ENCODE measurements around the gene KRTAP5-11.
"Not testable (repeated sequence)": the region's sequence is repeated elsewhere in the genome, so short reads cannot be mapped to it uniquely, and the experiment has no call there.

KRTAP5-11 gene

DNA sequence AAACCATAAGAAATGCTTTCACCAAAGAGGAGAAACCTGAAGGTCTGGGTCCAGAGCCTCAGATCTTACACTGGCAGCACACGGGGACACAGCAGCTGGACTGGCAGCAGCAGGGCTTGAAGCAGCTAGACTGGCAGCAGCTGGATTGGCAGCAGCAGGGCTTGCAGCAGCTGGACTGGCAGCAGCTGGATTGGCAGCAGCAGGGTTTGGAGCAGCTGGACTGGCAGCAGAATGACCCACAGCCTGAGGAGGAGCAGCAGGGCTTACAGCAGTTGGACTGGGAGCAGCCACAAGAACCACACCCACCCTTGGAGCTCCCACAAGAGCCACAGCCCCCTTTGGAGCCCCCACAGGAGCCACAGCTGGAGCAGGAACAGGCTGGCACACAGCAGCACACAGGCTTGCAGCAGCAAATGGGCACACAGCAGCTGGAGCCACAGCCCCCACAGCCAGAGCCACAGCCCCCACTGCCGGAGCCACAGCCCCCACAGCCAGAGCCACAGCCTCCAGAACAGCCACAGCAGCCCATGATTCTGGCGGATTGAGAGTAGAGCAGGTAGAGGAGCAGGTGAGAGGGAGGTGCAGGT, at the start of gene KRTAP5-11:
KRTAP5-11 (minus strand) TSS at position 567 of the 587 bp plus-strand sequence; CDS start at position 529, 38 bp downstream.
- DNase-seq (ENCODE audit: low spot score): no peak

- not testable (repeated sequence) for DNase-seq (ENCODE audit: low spot score)
Observed at GRCh38 chr11:71631551-71631950, 48.9 kb upstream of the KRTAP5-11 start.

DNA sequence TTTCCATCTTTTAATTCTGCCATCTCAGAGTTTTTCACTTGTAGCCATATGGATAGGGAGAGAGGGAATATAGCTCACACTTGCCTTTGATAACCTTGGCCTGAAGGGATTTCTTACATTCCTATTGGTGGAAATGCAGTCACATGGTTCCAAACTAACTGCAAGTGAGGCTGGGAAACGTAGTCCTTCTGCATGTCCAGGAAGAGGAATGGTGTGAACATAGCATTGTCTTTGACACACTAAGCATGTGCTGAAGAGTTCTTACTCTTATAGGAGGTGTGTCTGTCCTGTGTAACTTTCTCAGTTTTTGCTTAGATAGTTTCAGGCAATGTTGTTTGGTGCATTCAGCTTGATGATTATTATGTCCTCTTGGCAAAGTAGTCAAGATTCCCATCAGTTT, 47.4 kb upstream of the KRTAP5-11 start:
- DNase-seq (ENCODE audit: low spot score): not testable (repeated sequence)

DNA sequence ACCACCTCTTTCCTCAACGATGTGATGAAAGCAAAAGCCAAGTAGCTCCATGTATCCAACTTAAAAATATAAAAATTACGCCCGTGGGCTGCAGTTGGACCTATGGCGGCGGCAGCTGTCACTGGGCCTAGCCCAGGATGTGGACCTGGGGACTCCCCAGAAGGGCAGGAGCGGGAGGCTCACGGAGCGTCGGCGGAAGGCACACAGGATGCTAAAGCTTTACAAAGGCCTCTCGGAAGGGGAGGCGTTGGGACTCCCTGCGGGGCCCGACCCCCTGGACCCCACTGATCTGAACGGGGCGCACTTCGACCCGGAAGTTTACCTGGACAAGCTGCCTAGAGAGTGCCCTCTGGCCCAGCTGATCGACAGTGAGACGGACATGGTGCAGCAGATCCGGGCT, 46.3 kb upstream of the KRTAP5-11 start:
- DNase-seq (ENCODE audit: low spot score): not testable (repeated sequence)

DNA sequence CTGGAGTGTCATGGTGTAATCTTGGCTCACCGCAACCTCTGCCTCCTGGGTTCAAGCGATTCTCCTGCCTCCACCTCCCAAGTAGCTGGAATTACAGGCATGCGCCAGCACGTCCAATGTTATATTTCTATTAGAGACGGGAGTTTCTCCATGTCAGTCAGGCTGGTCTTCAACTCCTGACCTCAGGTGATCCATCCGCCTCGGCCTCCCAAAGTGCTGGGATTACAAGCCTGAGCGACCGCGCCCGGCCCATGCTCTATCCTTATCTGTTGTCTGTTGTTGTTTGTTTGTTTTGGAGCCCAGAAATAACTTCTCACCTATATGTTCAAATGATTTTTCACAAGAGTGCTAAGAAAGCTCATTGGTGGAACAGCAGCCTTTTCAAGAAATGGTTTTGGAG, 40.6 kb upstream of the KRTAP5-11 start:
- DNase-seq (ENCODE audit: low spot score): not testable (repeated sequence)

- DNase-seq (ENCODE audit: low spot score): not testable (repeated sequence)
Observed at GRCh38 chr11:71622561-71622960, 39.9 kb upstream of the KRTAP5-11 start.

DNA sequence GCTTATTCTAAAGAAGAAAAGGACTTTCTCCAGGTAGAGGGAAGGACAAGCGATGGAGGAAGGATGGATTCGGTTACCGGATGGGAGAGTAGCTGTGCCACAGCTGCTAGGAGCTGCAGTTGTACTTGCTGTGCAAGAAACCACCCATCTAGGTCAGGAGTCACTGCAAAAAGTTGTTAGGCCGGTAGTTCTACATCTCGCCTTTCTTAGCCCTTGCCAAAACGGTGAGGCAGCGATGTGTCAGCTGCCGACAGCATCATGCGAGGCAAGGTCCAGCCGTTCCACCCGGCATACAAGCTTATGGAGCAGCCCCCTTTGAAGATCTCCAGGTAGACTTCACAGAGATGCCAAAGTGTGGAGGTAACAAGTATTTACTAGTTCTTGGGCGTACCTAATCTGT, 32.3 kb upstream of the KRTAP5-11 start:
- not testable (repeated sequence) for DNase-seq (ENCODE audit: low spot score)

DNA sequence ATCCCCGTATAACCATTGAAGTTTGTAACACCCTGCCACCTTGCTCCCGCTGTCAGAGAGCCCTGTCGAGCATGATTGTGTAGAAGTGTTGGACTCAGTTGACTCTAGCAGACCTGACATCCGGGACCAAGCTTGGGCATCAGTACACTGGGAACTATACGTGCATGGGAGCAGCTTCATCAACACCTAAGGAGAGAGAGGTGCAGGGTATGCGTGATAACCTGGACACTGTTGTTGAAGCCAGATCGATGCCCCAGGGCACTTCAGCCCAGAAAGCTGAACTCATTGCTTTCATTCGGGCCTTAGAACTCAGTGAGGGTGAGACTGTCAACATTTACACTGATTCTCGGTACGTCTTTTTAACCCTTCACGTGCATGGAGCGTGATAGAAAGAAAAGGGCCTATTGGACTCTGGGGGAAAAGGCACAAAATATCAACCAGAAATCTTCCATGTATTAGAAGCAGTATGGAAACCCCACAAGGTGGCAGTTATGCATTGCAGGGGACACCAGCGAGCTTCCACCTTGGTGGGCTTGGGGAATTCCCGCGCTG, 31.8 kb upstream of the KRTAP5-11 start:
- DNase-seq (ENCODE audit: low spot score): not testable (repeated sequence)

- not testable (repeated sequence) for DNase-seq (ENCODE audit: low spot score)
Observed at GRCh38 chr11:71613931-71614330, 31.3 kb upstream of the KRTAP5-11 start.

DNA sequence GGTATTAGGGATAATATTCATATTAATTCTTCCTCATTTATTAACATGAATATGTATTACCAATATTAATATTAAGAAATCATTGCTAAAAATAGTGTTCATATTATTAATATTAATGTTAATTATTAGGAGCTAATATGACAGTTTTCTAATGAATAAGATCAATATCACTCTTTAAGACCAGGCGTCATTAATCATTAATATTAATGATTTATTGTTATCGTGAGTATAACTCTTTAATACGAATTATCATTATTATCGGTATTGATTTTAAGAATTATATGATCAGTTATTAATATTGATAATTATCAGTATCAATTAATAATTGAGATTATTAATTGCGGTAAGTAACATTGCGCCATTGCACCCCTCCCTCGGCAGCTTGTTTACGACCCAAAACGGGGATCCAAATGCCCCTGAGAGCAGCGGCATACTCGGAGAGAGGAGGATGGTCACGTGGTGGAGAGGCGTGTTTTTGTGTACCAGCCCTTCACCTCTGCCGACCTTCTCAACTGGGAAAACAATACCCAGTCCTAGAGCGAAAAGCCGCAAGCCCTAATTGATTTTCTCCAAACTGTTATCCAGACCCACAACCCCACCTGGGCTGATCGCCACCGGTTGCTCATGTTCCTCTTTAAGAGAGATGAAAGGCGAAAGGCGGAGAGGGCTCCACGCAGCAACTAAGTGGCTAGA, 28.7 kb upstream of the KRTAP5-11 start:
- not testable (repeated sequence) for DNase-seq (ENCODE audit: low spot score)

DNA sequence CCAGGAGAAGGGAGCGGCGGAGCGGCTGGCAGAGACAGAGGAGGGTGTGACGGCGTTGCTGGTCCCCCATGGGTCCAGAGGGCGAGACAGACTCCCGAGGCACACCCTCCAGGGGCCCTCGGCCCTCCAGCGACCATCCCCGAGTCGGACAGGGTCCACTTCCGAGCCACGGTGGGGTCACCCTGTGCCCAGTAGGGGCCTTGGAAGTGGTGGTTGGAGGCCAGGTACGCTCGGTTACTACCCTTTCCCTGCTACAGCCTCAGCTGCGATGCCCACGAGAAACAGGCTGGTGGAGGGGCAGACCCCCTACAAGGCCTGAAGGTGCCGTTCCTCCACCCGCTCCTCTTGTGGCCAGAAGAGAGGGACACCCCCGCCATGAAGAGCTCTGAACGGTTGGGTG, 25.6 kb upstream of the KRTAP5-11 start:
- DNase-seq (ENCODE audit: low spot score): not testable (repeated sequence)

- DNase-seq (ENCODE audit: low spot score): not testable (repeated sequence)
Observed at GRCh38 chr11:71607520-71608216, 25.0 kb upstream of the KRTAP5-11 start.

DNA sequence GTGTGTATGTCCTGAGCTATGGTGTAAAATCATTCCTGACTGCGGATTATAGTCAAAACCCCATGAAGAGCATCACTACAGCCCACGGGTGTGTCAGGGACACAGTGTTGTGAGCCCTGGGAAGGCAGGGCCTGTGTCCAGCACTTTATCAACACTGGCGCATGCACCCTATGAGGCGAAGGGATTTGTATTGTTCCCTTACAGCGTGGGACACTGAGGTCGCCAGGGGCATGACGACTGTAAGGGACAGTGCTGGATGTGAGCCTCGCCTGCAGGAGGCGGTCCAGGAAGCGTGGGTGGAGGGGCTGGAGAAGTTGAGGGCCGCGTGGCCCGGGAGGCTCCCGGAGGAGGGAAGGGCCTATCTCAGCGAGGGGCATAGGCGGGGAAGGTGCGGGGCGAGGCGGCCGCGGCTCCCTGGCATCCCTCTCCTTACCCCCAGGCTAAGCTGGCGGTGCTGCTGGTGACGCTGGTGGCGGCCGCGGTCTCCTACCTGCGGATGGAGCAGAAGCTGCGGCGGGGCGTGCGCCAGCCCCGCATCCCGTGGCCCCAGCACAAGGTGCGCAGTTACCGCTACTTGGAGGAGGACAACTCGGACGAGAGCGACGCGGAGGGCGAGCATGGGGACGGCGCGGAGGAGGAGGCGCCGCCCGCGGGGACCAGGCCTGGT, 24.3 kb upstream of the KRTAP5-11 start:
- DNase-seq (ENCODE audit: low spot score): not testable (repeated sequence)

DNA sequence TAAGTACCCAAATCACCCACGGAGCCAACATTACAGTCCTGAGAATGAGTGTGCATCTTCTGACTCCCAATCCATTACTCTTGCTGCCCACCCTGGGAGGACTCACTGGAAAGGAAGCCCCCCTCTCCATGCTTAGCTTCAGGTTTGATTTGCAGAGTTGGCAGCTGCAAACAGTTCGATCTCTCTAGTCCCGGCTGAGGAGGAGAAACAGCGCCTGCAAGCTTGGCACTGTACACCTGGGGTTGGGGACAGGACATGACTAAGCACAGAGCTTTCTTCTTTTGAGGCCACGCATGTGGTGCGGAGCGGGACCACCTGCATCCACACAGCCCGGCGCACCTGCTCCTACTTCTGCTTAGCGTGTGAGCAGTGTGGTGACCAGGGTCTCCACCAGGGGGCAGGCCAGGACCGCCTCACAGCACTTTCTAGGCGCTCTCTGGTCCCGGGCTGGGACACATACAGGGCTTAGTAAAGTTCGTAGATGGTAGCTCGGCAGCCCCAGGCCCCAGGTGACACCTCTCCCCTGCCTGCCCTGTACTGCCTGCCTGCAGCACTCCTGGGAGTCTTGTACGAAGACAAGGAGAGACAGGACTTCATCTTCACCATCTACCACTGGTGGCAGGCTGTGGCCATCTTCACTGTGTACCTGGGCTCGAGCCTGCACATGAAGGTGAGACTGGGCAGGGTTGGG, 22.3 kb upstream of the KRTAP5-11 start:
- not testable (repeated sequence) for DNase-seq (ENCODE audit: low spot score)

DNA sequence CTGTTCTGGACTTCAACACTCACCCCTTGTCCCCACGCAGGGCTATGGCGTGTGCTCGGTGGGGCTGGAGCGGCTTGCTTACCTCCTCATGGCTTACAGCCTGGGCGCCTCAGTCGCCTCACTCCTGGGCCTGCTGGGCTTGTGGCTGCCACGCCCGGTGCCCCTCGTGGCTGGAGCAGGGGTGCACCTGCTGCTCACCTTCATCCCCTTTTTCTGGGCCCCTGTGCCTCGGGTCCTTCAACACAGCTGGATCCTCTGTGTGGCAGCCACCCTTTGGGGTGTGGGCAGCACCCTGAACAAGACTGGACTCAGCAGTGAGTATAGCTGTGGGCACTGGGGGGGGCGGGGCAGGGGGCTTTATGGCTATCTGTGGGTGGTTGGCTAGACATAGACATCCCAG, 20.5 kb upstream of the KRTAP5-11 start:
- DNase-seq (ENCODE audit: low spot score): not testable (repeated sequence)

DNA sequence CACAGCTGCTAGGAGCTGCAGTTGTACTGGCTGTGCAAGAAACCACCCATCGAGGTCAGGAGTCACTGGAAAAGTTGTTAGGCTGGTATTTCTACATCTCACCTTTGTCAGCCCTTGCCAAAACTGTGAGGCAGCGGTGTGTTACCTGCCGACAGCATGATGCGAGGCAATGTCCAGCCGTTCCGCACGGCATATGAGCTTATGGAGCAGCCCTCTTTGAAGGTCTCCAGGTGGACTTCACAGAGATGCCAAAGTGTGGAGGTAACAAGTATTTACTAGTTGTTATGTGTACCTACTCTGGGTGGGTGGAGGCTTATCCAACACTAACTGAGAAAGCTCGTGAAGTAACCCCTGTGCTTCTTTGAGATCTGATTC, 6.9 kb upstream of the KRTAP5-11 start:
- DNase-seq (ENCODE audit: low spot score): not testable (repeated sequence)

- not testable (repeated sequence) for DNase-seq (ENCODE audit: low spot score)
Observed at GRCh38 chr11:71588822-71589545, 6.3 kb upstream of the KRTAP5-11 start.

GRCh38 chr11:71588314-71588713, 5.6 kb upstream of the KRTAP5-11 start:
- DNase-seq (ENCODE audit: low spot score): peak; percentile 10

DNA sequence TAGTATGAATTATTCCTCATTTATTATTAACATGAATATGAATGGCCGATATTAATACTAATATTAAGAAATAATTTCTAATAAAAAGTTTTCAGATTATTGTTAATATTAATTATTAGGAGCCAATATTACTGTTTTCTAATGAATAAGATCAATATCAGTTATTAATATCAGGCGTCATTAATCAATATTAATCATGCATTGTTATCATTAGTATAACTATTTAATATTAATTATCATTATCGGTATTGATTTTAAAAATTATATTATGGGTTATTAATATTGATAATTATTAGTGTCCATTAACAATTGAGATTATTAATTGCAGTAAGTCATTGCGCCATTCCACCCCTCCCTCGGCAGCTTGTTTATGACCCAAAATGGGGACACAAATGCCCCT, 3.0 kb upstream of the KRTAP5-11 start:
- not testable (repeated sequence) for DNase-seq (ENCODE audit: low spot score)

- not testable (repeated sequence) for DNase-seq (ENCODE audit: low spot score)
Observed at GRCh38 chr11:71582969-71583368, 294 bp upstream of the KRTAP5-11 start.

DNA sequence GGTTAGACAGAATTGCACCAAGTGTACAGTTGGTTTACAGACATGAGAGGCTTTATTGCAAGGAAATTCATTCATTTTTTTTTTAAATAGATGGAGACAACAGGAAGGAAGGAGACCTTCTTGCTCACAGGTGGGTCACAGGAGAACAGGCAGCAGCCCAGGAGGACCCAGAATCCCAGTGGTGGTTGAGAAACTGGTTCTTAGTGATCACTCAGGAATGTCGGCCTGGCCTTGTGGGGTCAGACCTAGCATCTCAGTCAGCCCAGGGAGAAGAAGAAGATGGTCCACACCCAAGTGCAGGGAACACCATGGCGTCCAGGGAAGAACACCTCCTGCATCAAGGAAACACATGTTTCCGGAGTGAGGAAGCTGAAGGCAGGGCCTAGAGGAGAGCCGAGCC, 849 bp downstream of the KRTAP5-11 start:
- no peak for DNase-seq (ENCODE audit: low spot score)

All from COLO829 (cell line).